SK-N-MC (cell line): ENCODE data around the gene MRPL39.

Source experiments
- EZH2 ChIP-seq: fragments of 200-600 bp; sonication (generic); IDR thresholded peaks from one replicate; pipeline ENCODE4 v1.6.1; 2017; ENCODE audit warnings: antibody characterized with exemption
- FOXP2 ChIP-seq: optimal IDR thresholded peaks from 2 replicates; pipeline ENCODE3; 2011; ENCODE audit warnings: mild to moderate bottlenecking, moderate library complexity; ENCODE audit not compliant: insufficient read depth; ENCODE audit errors: extremely low read length, control extremely low read depth
- POLR2AphosphoS5 ChIP-seq: IDR thresholded peaks from 2 replicates; pipeline ENCODE4 v1.6.1; 2012; ENCODE audit warnings: mild to moderate bottlenecking, low read depth, low read length, borderline replicate concordance

GRCh38 chr21:25568246-25568645 is 39.0 kb downstream of the MRPL39 start:
- no peak for TF ChIP-seq EZH2
- no peak for TF ChIP-seq POLR2AphosphoS5
- no peak for TF ChIP-seq FOXP2
